Activated CD8-positive, alpha-beta T cell treated with anti-CD3 and anti-CD28 coated beads for 36 hours (primary cell): ENCODE results near the gene PDZD2. TPM values are rescaled to one million over a fixed set of nuclear protein-coding genes. Genes with fewer than 3 reads are reported as not detected.

Source experiments
- ATAC-seq: fragments of 200-7000 bp; cut with Tn5 transposase; one replicate; pipeline ENCODE4 v1.10.0; 2021; ENCODE audit warnings: mild to moderate bottlenecking, moderate library complexity
- CTCF ChIA-PET: fragments of 350-600 bp; sonication (Branson Sonifier 250); formaldehyde crosslinking; loops from one replicate; lab custom pipeline; 2021; ENCODE audit warnings: antibody characterized with exemption; lab: Charles Lee
- POLR2A ChIA-PET: fragments of 350-600 bp; sonication (Branson Sonifier 250); formaldehyde crosslinking; loops from one replicate; lab custom pipeline; 2021; ENCODE audit warnings: antibody characterized with exemption; lab: Charles Lee
- DNase-seq: peaks from one replicate; pipeline ENCODE4 v3.0.0-alpha.2; 2020
- H3K27ac Mint-ChIP-seq: one replicate; pipeline ENCODE4 v1.8.0; 2021; ENCODE audit warnings: mild to moderate bottlenecking, mixed read lengths
- H3K27me3 Mint-ChIP-seq: one replicate; pipeline ENCODE4 v1.8.0; 2021; ENCODE audit warnings: mixed read lengths
- H3K36me3 Mint-ChIP-seq: one replicate; pipeline ENCODE4 v1.8.0; 2021; ENCODE audit warnings: low read depth, mixed read lengths
- H3K4me1 Mint-ChIP-seq: one replicate; pipeline ENCODE4 v1.8.0; 2021; ENCODE audit warnings: low read depth, mixed read lengths
- H3K4me3 Mint-ChIP-seq: one replicate; pipeline ENCODE4 v1.8.0; 2021; ENCODE audit warnings: mild to moderate bottlenecking, moderate library complexity, mixed read lengths
- H3K9me3 Mint-ChIP-seq: one replicate; pipeline ENCODE4 v1.8.0; 2021; ENCODE audit warnings: mixed read lengths
- CTCF ChIP-seq: fragments of 200-600 bp; IDR thresholded peaks from one replicate; pipeline ENCODE4 v1.8.0; 2022; ENCODE audit warnings: antibody characterized with exemption, mild to moderate bottlenecking
- intact Hi-C: fragments of 100-400 bp; cut with micrococcal nuclease; formaldehyde crosslinking; loops from one replicate; pipeline ENCODE4 v1.10.0; 2022
- total RNA-seq, 2 experiments: library from RNA; stranded (reverse); gene quantifications; one replicate each; pipeline ENCODE4 v1.2.3, GENCODE V29; 2021

The PDZD2 gene
- total RNA-seq, 2 experiments from 2014 or later = not detected

GRCh38 chr5:31798168-31798567, 159.2 kb downstream of the PDZD2 start:
- ChIA-PET POLR2A (no interaction called here), CTCF (interaction anchor here (0.6 kb wide), 1 partner anchor 394 kb away, joined by 3 read pairs; no protein-coding TSS in a partner anchor)
- no peak for DNase-seq
- intact Hi-C loops = no loop called here
- no peak for TF ChIP-seq CTCF
- H3K4me3 Mint-ChIP-seq = no peak overlapping the region
- H3K4me1 Mint-ChIP-seq = no peaks in the 10 kb centered on the region
- no peak for ATAC-seq
- no peaks in the 10 kb centered on the region for H3K9me3 Mint-ChIP-seq
- no peaks in the 10 kb centered on the region for H3K36me3 Mint-ChIP-seq
- H3K27me3 Mint-ChIP-seq = no peaks in the 10 kb centered on the region
- H3K27ac Mint-ChIP-seq = no peak overlapping the region

- H3K36me3 Mint-ChIP-seq = no peaks in the 10 kb centered on the region
- ATAC-seq = no peak
- no peak overlapping the region for H3K4me3 Mint-ChIP-seq
- POLR2A ChIA-PET = no interaction called here
- CTCF ChIA-PET = no interaction called here
- H3K27ac Mint-ChIP-seq = no peak overlapping the region
- intact Hi-C loops = no loop called here
- H3K9me3 Mint-ChIP-seq = no peaks in the 10 kb centered on the region
- no peak for TF ChIP-seq CTCF
- peaks cover 3% of the 10 kb centered on the region for H3K27me3 Mint-ChIP-seq
- no peak for DNase-seq
- H3K4me1 Mint-ChIP-seq = no peaks in the 10 kb centered on the region
Observed at GRCh38 chr5:31800351-31800750, 161.4 kb downstream of the PDZD2 start.

- H3K36me3 Mint-ChIP-seq = no peaks in the 10 kb centered on the region
- TF ChIP-seq CTCF = no peak
- peaks cover 5% of the 10 kb centered on the region for H3K27me3 Mint-ChIP-seq
- ATAC-seq (no peak), DNase-seq (no peak)
- CTCF ChIA-PET = no interaction called here
- H3K4me1 Mint-ChIP-seq = no peaks in the 10 kb centered on the region
- intact Hi-C loops = no loop called here
- no peak overlapping the region for H3K27ac Mint-ChIP-seq
- POLR2A ChIA-PET = no interaction called here
- H3K4me3 Mint-ChIP-seq = no peak overlapping the region
- no peaks in the 10 kb centered on the region for H3K9me3 Mint-ChIP-seq
Observed at GRCh38 chr5:31805785-31806400, 167.0 kb downstream of the PDZD2 start.

GRCh38 chr5:31806561-31806960, 167.6 kb downstream of the PDZD2 start:
- CTCF ChIA-PET = no interaction called here
- intact Hi-C loops = no loop called here
- Mint-ChIP-seq H3K27ac (no peak overlapping the region), H3K9me3 (no peaks in the 10 kb centered on the region), H3K36me3 (no peaks in the 10 kb centered on the region), H3K4me3 (no peak overlapping the region), H3K4me1 (no peaks in the 10 kb centered on the region), H3K27me3 (peaks cover 5% of the 10 kb centered on the region)
- no peak for ATAC-seq
- POLR2A ChIA-PET = no interaction called here
- no peak for DNase-seq
- no peak for TF ChIP-seq CTCF

GRCh38 chr5:31807789-31808540, 169.0 kb downstream of the PDZD2 start:
- ChIA-PET CTCF (no interaction called here), POLR2A (no interaction called here)
- no peak for ATAC-seq
- intact Hi-C loops = loop anchor here (2.0 kb wide), 1 partner anchor 227 kb away; no protein-coding TSS in a partner anchor
- no peak for TF ChIP-seq CTCF
- H3K36me3 Mint-ChIP-seq = no peaks in the 10 kb centered on the region
- H3K27me3 Mint-ChIP-seq = peaks cover 5% of the 10 kb centered on the region
- no peak overlapping the region for H3K4me3 Mint-ChIP-seq
- H3K4me1 Mint-ChIP-seq = no peaks in the 10 kb centered on the region
- H3K27ac Mint-ChIP-seq = no peak overlapping the region
- DNase-seq = no peak
- no peaks in the 10 kb centered on the region for H3K9me3 Mint-ChIP-seq
